Brain microvascular endothelial cell (primary cell): Measurements from ENCODE around the gene ZFP1.
"Not testable (repeated sequence)": the region's sequence is repeated elsewhere in the genome, so short reads cannot be mapped to it uniquely, and the experiment has no call there.

Experiments used
- DNase-seq: peaks from one replicate; pipeline ENCODE4 v3.0.0-alpha.2; 2020
- H3K27ac ChIP-seq: fragments of 250-450 bp; sonication (Bioruptor Pico); 2 replicates; pipeline ENCODE4 v1.5.1; 2020; ENCODE audit warnings: mild to moderate bottlenecking, moderate library complexity
- H3K27me3 ChIP-seq: fragments of 250-450 bp; sonication (Bioruptor Pico); replicated peaks from 2 replicates; pipeline ENCODE4 v1.5.1; 2020; ENCODE audit warnings: mild to moderate bottlenecking
- H3K36me3 ChIP-seq: fragments of 250-450 bp; sonication (Bioruptor Pico); replicated peaks from 2 replicates; pipeline ENCODE4 v1.5.1; 2020; ENCODE audit warnings: mild to moderate bottlenecking
- H3K4me3 ChIP-seq: 2 replicates; pipeline ENCODE4 v1.5.1; 2011; ENCODE audit warnings: low read depth, mild to moderate bottlenecking, control low read depth, low read length, moderate library complexity
- in situ Hi-C: cut with HindIII; loops from 2 replicates; pipeline ENCODE4 v1.10.0; 2017; ENCODE audit warnings: low sequenced_read_pairs, low pct_ligation_motif_present
- TF ChIP-seq, protein P1 (sequence below): IDR thresholded peaks from 2 replicates; pipeline ENCODE4 v1.5.1; 2011; ENCODE audit warnings: low read depth, mild to moderate bottlenecking, moderate library complexity, low read length, control low read depth, inconsistent platforms; ENCODE audit errors: missing control alignments

The ZFP1 gene

GRCh38 chr16:75122609-75123008 lies 25.7 kb upstream of the ZFP1 start:
- DNase-seq: no peak
- in situ Hi-C loops: no loop called here
- TF ChIP-seq, protein P1, sequence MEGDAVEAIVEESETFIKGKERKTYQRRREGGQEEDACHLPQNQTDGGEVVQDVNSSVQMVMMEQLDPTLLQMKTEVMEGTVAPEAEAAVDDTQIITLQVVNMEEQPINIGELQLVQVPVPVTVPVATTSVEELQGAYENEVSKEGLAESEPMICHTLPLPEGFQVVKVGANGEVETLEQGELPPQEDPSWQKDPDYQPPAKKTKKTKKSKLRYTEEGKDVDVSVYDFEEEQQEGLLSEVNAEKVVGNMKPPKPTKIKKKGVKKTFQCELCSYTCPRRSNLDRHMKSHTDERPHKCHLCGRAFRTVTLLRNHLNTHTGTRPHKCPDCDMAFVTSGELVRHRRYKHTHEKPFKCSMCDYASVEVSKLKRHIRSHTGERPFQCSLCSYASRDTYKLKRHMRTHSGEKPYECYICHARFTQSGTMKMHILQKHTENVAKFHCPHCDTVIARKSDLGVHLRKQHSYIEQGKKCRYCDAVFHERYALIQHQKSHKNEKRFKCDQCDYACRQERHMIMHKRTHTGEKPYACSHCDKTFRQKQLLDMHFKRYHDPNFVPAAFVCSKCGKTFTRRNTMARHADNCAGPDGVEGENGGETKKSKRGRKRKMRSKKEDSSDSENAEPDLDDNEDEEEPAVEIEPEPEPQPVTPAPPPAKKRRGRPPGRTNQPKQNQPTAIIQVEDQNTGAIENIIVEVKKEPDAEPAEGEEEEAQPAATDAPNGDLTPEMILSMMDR: no peak
- no peaks in the 10 kb centered on the region for H3K27me3 ChIP-seq
- no peak overlapping the region for H3K4me3 ChIP-seq
- no peaks in the 10 kb centered on the region for H3K36me3 ChIP-seq
- H3K27ac ChIP-seq: no peak overlapping the region

GRCh38 chr16:75127713-75128415 lies 20.5 kb upstream of the ZFP1 start:
- Histone ChIP-seq H3K27me3 (no peaks in the 10 kb centered on the region), H3K36me3 (no peaks in the 10 kb centered on the region), H3K4me3 (no peak overlapping the region), H3K27ac (no peak overlapping the region)
- TF ChIP-seq, protein P1: no peak
- in situ Hi-C loops: no loop called here
- no peak for DNase-seq

DNA sequence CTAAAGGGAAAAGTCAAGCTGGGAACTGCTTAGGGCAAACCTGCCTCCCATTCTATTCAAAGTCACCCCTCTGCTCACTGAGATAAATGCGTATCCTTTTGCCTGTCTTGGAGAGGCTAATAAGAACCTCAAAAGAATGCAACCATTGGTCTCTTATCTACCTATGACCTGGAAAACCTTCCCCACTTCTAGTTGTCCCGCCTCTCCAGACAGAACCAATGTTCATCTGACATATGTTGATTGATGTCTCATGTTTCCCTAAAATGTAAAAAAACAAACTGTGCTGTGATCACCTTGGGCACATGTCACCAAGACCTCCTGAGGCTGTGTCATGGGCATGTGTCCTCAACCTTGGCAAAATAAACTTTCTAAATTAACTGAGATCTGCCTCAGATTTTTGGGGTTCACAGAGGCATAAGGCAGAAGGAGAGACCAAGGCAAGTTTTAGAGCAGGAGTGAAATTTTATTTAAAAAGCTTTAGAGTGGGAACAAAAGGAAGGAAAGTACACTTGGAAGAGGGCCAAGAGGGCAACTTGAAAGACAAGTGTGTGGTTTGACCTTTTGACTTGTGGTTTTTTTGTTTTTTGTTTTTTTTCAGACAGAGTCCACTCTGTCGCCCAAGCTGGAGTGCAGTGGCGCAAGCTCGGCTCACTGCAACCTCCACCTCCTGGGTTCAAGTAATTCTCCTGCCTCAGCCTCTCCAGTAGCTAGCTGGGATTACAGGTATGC lies 18.7 kb upstream of the ZFP1 start:
- H3K27me3 ChIP-seq, H3K36me3 ChIP-seq, H3K4me3 ChIP-seq, in situ Hi-C loops, H3K27ac ChIP-seq, DNase-seq: not testable (repeated sequence)

GRCh38 chr16:75130150-75130771 lies 18.1 kb upstream of the ZFP1 start:
- DNase-seq: no peak
- no peaks in the 10 kb centered on the region for H3K27me3 ChIP-seq
- H3K4me3 ChIP-seq: no peak overlapping the region
- H3K36me3 ChIP-seq: no peaks in the 10 kb centered on the region
- in situ Hi-C loops: no loop called here
- no peak overlapping the region for H3K27ac ChIP-seq
- TF ChIP-seq, protein P1: no peak

DNA sequence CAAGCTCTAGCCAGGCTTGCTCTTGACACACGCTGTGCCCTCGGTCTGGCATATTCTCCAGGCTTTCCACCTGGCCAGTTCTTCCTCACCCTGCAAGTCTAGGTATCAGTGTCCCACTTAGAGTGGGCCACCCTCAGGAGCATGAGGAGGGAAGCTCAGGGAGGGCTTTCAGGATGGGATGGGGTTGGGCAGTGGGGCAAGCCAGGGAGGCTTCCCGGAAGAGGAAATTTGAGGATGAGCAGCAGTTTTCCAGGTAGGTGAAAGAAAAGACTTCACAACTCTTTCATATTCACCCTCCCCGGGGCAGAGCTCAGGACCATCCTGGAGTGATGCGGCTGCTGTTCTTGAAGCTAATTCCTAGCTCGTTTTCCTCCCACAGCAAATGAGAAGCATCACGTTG lies 17.2 kb upstream of the ZFP1 start:
- no peak for DNase-seq
- Histone ChIP-seq H3K36me3 (no peaks in the 10 kb centered on the region), H3K27ac (no peak overlapping the region), H3K4me3 (no peak overlapping the region), H3K27me3 (no peaks in the 10 kb centered on the region)
- TF ChIP-seq, protein P1: no peak
- in situ Hi-C loops: no loop called here

GRCh38 chr16:75138233-75138632 lies 10.1 kb upstream of the ZFP1 start:
- Histone ChIP-seq H3K36me3 (no peaks in the 10 kb centered on the region), H3K27ac (no peak overlapping the region), H3K4me3 (no peak overlapping the region), H3K27me3 (no peaks in the 10 kb centered on the region)
- DNase-seq: no peak
- in situ Hi-C loops: no loop called here
- TF ChIP-seq, protein P1: no peak
